ENCODE data around the gene DNAH12. TPM values are rescaled to one million over a fixed set of nuclear protein-coding genes. Genes with fewer than 3 reads are reported as not detected.
"Not testable (repeated sequence)": the region's sequence is repeated elsewhere in the genome, so short reads cannot be mapped to it uniquely, and the experiment has no call there.

Gene DNAH12
- total and polyA plus RNA-seq, 2 donors (not counting 3 experiments of a cell fraction or from before 2014, with no cell fraction given): 0.06 to 0.20 TPM

DNA sequence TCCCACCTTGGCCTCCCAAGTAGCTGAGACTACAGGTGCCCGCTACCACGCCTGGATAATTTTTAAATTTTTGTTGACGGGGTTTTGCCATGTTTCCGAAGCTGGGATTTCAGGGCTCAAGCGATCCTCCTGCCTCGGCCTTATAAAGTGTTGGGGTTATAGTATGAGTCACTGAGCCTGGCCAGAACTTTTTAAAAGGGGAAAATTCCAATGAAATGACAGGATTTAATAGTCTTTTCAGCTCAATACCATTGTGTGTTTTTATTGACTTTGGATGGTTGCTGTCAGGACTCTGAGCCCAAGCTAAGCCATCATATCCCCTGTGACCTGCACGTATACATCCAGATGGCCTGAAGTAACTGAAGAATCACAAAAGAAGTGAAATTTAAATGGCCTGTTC, 240.6 kb downstream of the DNAH12 start:
- H3K4me3 ChIP-seq (replicated peaks in 1 of 3; ENCODE audit: insufficient read depth in 1 of 3, low read depth in 1 of 3, low read length in 3 of 3); dilution Hi-C loops (cut with MboI; ENCODE audit: extremely low pct_ligation_motif_present, low sequenced_read_pairs); H4K20me1 ChIP-seq (replicated peaks; ENCODE audit: control insufficient read depth, extremely low read depth, insufficient read depth, low read length); FAIRE-seq; intact Hi-C loops (cut with micrococcal nuclease); H3K9me3 ChIP-seq (replicated peaks; ENCODE audit: control insufficient read depth, insufficient read depth, low read length); CTCF ChIA-PET; H3K4me1 ChIP-seq (ENCODE audit: control insufficient read depth, extremely low read depth, insufficient read depth, low read length); H3K27me3 ChIP-seq (ENCODE audit: control insufficient read depth in 2 of 2, insufficient read depth in 2 of 2, low read length in 2 of 2); POLR2A ChIA-PET; H3K27ac ChIP-seq (ENCODE audit: insufficient read depth, low read depth, low read length); DNase-seq (ENCODE audit: low read depth, low spot score); H3K9me1 ChIP-seq (replicated peaks; ENCODE audit: control insufficient read depth, extremely low read depth, insufficient read depth, low read length); H3K9ac ChIP-seq (replicated peaks; ENCODE audit: extremely low read depth, insufficient read depth, low read length); H2AFZ ChIP-seq (ENCODE audit: low read depth, low read length); BruUV-seq (replicated peaks); H3K79me2 ChIP-seq (ENCODE audit: control insufficient read depth, insufficient read depth, low read length); H3K4me2 ChIP-seq (ENCODE audit: insufficient read depth, low read length); H3K36me3 ChIP-seq (ENCODE audit: control insufficient read depth in 2 of 2, extremely low read depth in 1 of 2, insufficient read depth in 2 of 2, low read length in 2 of 2): not testable (repeated sequence)

DNA sequence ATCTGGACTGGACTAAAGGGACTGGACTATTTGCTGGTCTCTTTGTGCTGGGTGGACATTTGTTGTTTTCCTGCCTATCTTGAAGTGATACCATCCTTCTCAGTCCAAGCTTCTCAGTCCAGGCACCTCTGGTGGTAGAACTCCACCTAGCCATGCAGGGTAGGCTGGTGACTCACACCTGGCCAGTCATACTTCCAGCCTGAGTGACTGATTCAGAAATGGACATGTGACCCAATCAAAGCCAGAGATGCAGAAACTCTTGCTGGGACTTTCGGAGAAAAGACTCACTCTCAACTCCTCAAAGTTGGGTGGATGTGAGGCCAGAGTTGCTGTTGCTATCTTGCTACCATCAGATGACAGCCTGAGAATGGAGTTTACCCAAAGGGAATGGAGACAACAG, 246.1 kb downstream of the DNAH12 start:
- dilution Hi-C loops (cut with MboI; ENCODE audit: extremely low pct_ligation_motif_present, low sequenced_read_pairs): no loop called here

More for the DNA sequence above, 246.1 kb downstream of the DNAH12 start:
- no peak overlapping the region for H3K27ac ChIP-seq (ENCODE audit: insufficient read depth, low read depth, low read length)
- H3K4me1 ChIP-seq (ENCODE audit: control insufficient read depth, extremely low read depth, insufficient read depth, low read length): no peaks in the 10 kb centered on the region
- CTCF ChIA-PET: interaction anchor here (1.0 kb wide), 1 partner anchor 170 kb away, joined by 3 read pairs; no protein-coding TSS in a partner anchor
- H3K27me3 ChIP-seq (ENCODE audit: control insufficient read depth in 2 of 2, insufficient read depth in 2 of 2, low read length in 2 of 2): peaks cover 0 to 3% of the 10 kb centered on the region in 2 experiments
- H3K9ac ChIP-seq (replicated peaks; ENCODE audit: extremely low read depth, insufficient read depth, low read length): no peak overlapping the region
- intact Hi-C loops (cut with micrococcal nuclease): no loop called here
- no peaks in the 10 kb centered on the region for H3K36me3 ChIP-seq (ENCODE audit: control insufficient read depth in 2 of 2, extremely low read depth in 1 of 2, insufficient read depth in 2 of 2, low read length in 2 of 2)
- TF ChIP-seq GATA2 (IDR thresholded peaks at IDR 0.05; ENCODE audit: insufficient read depth, insufficient read length, low read depth, low read length) (no peak), FOS (IDR thresholded peaks at IDR 0.05; ENCODE audit: borderline replicate concordance, insufficient read depth, low read length) (peak; percentile 49)
- no peaks in the 10 kb centered on the region for H3K9me1 ChIP-seq (replicated peaks; ENCODE audit: control insufficient read depth, extremely low read depth, insufficient read depth, low read length)
- no peaks in the 10 kb centered on the region for H3K9me3 ChIP-seq (replicated peaks; ENCODE audit: control insufficient read depth, insufficient read depth, low read length)
- no peak overlapping the region for H3K4me3 ChIP-seq (replicated peaks in 1 of 3; ENCODE audit: insufficient read depth in 1 of 3, low read depth in 1 of 3, low read length in 3 of 3)
- POLR2A ChIA-PET: no interaction called here
- H4K20me1 ChIP-seq (replicated peaks; ENCODE audit: control insufficient read depth, extremely low read depth, insufficient read depth, low read length): no peaks in the 10 kb centered on the region
- FAIRE-seq: no peak
- no peak overlapping the region for H3K4me2 ChIP-seq (ENCODE audit: insufficient read depth, low read length)
- no peak overlapping the region for H2AFZ ChIP-seq (ENCODE audit: low read depth, low read length)
- BruUV-seq (replicated peaks): no TSS peak
- H3K79me2 ChIP-seq (ENCODE audit: control insufficient read depth, insufficient read depth, low read length): no peaks in the 10 kb centered on the region
- no peak for DNase-seq (ENCODE audit: low read depth, low spot score)
